Stimulated activated CD8-positive, alpha-beta memory T cell treated with anti-CD3 and anti-CD28 coated beads, Interleukin-7, amount 100 ng/mL, for 1 hour (primary cell): ENCODE data around the gene SYNGR2.
"Not testable (repeated sequence)": the region's sequence is repeated elsewhere in the genome, so short reads cannot be mapped to it uniquely, and the experiment has no call there.

Experiments
- DNase-seq, 2 donors: peaks; one replicate each; pipeline ENCODE4 v3.0.0-alpha.2; 2020; ENCODE audit warnings: low read depth in 2 of 2

SYNGR2 gene

GRCh38 chr17:78130090-78130436, 38.3 kb upstream of the SYNGR2 start:
- no peak for DNase-seq

DNA sequence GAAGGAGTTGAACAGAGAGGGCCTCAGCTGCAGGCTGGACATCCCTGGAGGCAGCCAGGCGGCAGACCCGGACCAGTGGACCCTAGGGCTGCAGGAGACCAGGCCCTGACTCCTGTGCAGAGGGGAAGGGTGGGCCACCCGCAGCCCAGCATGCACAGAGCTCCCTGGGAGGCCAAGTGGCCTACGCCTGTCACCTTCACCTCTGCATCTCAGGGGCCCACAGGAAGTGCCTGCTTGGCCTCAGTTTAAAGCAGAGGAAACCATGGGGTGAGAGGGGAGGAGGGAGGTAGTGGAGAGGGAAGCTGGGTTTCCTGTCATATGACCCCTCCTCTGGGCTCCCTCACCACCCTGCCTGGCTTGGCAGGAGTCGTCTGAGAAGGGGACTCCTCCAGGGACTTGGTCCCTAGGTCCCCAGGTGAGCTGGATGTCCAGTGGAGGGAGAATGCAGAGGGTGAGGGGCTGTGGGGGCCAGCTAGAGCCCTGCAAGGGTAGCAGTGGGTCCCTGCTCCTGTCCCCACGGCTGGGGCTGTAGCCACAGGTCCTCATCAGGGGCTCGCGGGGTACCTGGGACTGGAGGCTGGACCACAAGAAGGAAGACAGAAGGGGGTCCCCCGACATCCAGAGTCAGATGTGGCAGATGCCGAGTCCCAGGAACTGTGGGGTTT, 37.8 kb upstream of the SYNGR2 start, which contains the start of gene TMC8:
TSS of gene TMC8 (plus strand) at position 335 of the 665 bp plus-strand sequence. CDS start 818 bp downstream, outside the sequence.
- no peak for DNase-seq

DNA sequence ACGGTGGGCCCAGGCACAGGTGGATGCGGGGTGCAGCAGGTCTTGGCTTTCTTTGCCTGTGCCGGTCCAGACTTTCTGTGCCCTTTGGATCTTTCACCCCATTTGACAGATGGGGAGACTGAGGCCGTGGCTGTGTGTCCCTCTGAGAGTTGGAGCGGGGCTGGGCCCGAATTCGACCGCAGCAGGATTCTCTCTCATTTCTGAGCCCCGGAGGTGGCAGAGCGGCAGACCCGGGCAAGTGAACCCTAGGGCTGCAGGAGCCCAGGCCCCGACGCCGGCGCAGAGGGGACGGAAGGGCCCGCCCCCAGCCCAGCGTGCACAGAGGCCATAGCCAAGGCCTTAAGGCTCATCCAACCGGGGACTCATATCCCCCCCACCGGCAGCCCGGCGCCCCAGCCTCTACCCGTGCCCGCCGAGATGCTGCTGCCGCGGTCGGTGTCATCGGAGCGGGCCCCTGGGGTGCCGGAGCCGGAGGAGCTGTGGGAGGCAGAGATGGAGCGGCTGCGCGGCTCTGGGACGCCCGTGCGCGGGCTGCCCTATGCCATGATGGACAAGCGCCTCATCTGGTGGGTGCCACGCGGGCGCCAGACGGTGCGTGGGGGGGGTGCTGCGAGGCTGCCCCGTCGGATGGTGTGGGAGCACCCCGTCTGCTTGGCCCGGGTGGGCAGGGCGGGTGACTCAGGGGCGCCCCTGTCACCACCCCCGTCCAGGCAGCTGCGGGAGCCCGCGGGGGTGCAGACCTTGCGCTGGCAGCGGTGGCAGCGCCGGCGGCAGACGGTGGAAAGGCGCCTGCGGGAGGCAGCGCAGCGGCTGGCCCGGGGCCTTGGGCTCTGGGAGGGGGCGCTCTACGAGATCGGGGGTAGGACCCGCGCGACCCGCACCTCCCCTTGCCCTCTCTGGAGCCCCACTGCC, 37.0 kb upstream of the SYNGR2 start:
- DNase-seq = no peak

GRCh38 chr17:78132084-78132676, 36.2 kb upstream of the SYNGR2 start:
- DNase-seq = no peak

- DNase-seq = no peak
Observed at GRCh38 chr17:78132767-78133178, 35.6 kb upstream of the SYNGR2 start.

DNA sequence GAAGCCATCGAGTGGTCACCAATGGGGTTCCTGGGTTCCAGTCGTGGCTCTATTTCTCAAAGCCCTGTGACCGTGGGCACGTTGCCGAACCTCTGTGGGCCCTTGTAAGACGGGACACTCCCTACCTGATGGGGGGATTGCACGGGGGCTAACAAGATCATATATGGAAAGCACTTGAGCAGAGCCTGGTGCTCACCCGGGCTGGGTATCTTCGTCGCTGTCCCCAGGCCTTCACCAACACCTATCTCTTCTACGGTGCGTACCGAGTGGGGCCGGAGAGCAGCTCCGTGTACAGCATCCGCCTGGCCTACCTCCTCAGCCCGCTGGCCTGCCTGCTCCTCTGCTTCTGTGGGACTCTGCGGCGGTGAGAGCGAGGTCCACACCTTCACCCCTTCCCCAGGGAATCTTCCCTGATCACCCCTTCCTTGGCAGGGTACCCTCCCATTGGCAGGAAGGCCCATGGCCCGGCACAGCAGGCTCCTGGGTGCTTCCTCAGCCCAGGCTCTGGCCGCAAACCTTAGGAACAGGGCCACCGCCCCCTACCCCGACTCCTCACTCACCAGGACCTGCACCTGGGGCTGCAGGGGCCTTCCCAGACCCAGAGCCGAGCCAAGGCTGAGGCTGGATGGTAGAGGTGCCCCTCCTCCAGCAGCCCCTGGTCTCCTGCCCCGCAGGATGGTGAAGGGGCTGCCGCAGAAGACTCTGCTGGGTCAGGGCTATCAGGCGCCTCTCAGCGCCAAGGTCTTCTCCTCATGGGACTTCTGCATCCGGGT, 35.0 kb upstream of the SYNGR2 start:
- DNase-seq = no peak

DNA sequence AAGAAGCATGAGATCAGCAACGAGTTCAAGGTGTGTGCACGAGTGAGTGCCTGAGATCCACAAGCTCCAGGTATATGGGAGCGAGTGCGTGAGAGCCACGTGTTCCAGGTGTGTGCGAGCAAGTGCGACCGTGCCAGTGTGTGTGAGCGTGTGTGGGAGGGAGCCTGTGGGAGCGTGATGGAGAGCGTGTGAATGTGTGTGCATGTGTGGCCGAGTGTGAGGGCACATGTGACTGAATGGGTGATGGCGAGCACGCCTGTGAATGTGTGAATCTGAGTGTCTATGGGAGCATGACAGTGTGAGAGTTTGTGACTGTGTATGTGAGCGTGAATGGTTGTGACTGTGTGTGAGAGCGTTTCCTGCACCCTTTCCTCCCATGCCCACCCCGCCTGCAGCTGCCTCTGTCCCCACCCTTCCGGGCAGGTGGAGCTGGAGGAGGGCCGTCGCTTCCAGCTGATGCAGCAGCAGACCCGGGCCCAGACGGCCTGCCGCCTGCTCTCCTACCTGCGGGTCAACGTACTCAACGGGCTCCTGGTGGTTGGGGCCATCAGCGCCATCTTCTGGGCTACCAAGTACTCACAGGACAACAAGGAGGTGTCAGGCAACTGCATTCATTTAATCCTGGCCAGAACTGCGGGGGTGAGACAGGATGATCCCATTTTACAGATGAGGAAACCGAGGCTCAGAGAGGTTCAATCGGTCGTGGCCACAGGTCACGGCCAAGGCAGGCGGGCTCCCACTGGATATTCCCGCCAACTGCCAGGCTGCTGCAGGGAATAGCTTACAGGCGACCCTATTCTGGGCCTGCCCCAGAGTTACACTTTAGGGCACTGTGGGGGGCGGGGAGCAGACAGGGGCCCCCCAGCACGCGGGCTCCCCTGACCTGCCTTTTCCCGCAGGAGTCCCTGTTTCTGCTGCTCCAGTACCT, 34.1 kb upstream of the SYNGR2 start:
- DNase-seq = peak in 1 of 2 donors; percentile 60

- DNase-seq = no peak
Observed at GRCh38 chr17:78134899-78135385, 33.4 kb upstream of the SYNGR2 start.

- no peak for DNase-seq
Observed at GRCh38 chr17:78135858-78136500, 32.4 kb upstream of the SYNGR2 start.

- no peak for DNase-seq
Observed at GRCh38 chr17:78137392-78138203, 30.8 kb upstream of the SYNGR2 start.

- no peak for DNase-seq
Observed at GRCh38 chr17:78138204-78139060, 29.9 kb upstream of the SYNGR2 start.

DNA sequence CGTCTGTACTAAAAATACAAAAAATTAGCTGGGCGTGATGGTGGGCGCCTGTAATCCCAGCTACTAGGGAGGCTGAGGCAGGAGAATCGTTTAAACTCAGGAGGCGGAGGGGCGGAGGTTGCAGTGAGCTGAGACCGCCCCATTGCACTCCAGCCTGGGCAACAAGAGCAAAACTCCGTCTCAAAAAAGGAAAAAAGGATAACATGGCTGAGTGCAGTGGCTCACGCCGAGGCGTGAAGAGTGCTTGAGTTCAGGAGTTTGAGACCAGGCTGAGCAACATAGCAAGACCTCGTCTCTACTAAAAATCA, 28.6 kb upstream of the SYNGR2 start:
- DNase-seq = not testable (repeated sequence)

GRCh38 chr17:78140169-78141051, 28.0 kb upstream of the SYNGR2 start:
- DNase-seq = peak; percentile 73 to 80

DNA sequence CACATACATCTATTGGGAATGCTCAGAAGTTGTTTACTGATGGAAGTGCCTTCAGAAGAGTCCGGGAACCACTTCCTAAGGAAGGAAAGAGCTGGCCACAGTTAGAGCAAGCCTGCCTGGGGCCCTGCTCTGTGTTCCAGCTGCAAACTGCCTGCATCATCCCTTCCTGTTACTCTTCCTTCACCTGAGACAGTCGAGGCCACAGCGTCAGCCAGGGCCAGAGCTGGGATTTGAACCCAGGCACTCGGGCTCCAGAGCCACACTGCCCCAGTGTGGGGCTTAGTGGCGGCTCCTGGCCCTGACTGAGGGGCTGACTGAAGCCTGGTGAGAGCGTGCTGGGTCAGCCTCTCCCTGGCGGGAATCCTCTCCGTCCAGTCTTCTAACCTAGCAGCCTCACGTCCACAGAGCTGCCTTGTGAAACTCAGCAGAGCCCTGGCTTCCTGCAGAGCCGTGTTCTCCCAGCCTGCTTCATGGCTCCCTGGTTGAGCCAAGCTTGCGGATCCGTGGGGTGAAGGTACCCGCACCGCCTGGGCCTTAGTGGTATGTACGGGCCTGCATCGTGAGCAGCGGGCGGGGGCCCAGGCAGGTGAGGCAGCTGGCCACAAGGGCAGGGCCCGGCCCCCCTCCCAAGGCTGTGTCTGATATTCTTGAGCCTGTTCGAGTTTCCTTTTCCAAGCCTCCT, 26.8 kb upstream of the SYNGR2 start:
- no peak for DNase-seq

GRCh38 chr17:78142119-78142861, 26.1 kb upstream of the SYNGR2 start:
- no peak for DNase-seq
